SJCRH30 (cell line): ENCODE data around the gene ZFAND3. TPM values are rescaled to one million over a fixed set of nuclear protein-coding genes. Genes with fewer than 3 reads are reported as not detected.

Source experiments
- DNase-seq, 2 experiments: peaks; one replicate each; pipeline ENCODE4 v3.0.0-alpha.2; 2015 to 2020
- H3K27ac ChIP-seq: fragments of 250-450 bp; sonication (Bioruptor Pico); 2 replicates; pipeline ENCODE4 v1.5.1; 2020; ENCODE audit warnings: mild to moderate bottlenecking, moderate library complexity
- H3K27me3 ChIP-seq: fragments of 250-450 bp; sonication (Bioruptor Pico); 2 replicates; pipeline ENCODE4 v1.5.1; 2020; ENCODE audit warnings: mild to moderate bottlenecking, moderate library complexity
- H3K36me3 ChIP-seq: fragments of 250-450 bp; sonication (Bioruptor Pico); 2 replicates; pipeline ENCODE4 v1.5.1; 2020; ENCODE audit warnings: mild to moderate bottlenecking, moderate library complexity
- H3K4me1 ChIP-seq: fragments of 250-450 bp; sonication (Bioruptor Pico); 2 replicates; pipeline ENCODE4 v1.5.1; 2020; ENCODE audit warnings: mild to moderate bottlenecking, moderate library complexity
- H3K4me3 ChIP-seq: fragments of 250-450 bp; sonication (Bioruptor Pico); 2 replicates; pipeline ENCODE4 v1.5.1; 2020; ENCODE audit warnings: mild to moderate bottlenecking, moderate library complexity
- H3K9me3 ChIP-seq: fragments of 250-450 bp; sonication (Bioruptor Pico); replicated peaks from 2 replicates; pipeline ENCODE4 v1.5.1; 2020; ENCODE audit warnings: mild to moderate bottlenecking, moderate library complexity
- total RNA-seq: library from RNA; depleted of rRNA; stranded (reverse); fragments of >200 nt; shearing (Covaris generic); gene quantifications from 2 replicates; pipeline ENCODE4 v1.2.3, GENCODE V29; 2014

Gene ZFAND3
- total RNA-seq, 1 experiment from 2014 or later, result 28.7 TPM

DNA sequence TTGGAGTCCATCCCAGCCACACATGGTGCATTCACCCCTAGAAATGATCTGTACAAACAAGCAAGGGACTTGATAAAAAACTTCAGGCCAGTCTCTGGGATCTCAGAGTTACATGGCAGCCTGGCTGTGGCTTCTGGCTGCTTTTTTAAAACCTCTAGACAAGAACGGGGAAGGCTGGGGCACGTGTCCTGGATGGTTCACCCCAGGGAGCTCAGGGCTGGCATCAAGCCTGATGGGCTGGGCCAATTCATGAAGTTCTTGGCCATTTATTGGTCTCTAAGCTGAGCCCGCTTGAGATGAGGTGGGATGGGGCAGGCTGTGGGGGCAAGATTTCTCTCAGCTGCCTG, 10.4 kb upstream of the ZFAND3 start:
- Histone ChIP-seq H3K27ac (no peak overlapping the region), H3K4me1 (peaks cover 11% of the 10 kb centered on the region), H3K36me3 (no peaks in the 10 kb centered on the region), H3K27me3 (no peaks in the 10 kb centered on the region), H3K4me3 (no peak overlapping the region), H3K9me3 (no peaks in the 10 kb centered on the region)
- peak in 1 of 2 experiments; percentile 31 for DNase-seq

- peaks cover 11% of the 10 kb centered on the region for H3K4me1 ChIP-seq
- no peaks in the 10 kb centered on the region for H3K27me3 ChIP-seq
- no peaks in the 10 kb centered on the region for H3K36me3 ChIP-seq
- H3K4me3 ChIP-seq, result no peak overlapping the region
- no peak overlapping the region for H3K27ac ChIP-seq
- DNase-seq, result no peak
- H3K9me3 ChIP-seq, result no peaks in the 10 kb centered on the region
These were observed 6.7 kb upstream of the ZFAND3 start for GRCh38 chr6:37812841-37813240.

GRCh38 chr6:37814374-37814773, 5.2 kb upstream of the ZFAND3 start:
- no peaks in the 10 kb centered on the region for H3K27me3 ChIP-seq
- no peaks in the 10 kb centered on the region for H3K9me3 ChIP-seq
- H3K4me3 ChIP-seq, result no peak overlapping the region
- DNase-seq, result no peak
- no peak overlapping the region for H3K27ac ChIP-seq
- no peaks in the 10 kb centered on the region for H3K36me3 ChIP-seq
- H3K4me1 ChIP-seq, result peaks cover 1% of the 10 kb centered on the region

- H3K27ac ChIP-seq, result no peak overlapping the region
- DNase-seq, result no peak
These were observed 2.7 kb upstream of the ZFAND3 start for GRCh38 chr6:37816599-37817375.

DNA sequence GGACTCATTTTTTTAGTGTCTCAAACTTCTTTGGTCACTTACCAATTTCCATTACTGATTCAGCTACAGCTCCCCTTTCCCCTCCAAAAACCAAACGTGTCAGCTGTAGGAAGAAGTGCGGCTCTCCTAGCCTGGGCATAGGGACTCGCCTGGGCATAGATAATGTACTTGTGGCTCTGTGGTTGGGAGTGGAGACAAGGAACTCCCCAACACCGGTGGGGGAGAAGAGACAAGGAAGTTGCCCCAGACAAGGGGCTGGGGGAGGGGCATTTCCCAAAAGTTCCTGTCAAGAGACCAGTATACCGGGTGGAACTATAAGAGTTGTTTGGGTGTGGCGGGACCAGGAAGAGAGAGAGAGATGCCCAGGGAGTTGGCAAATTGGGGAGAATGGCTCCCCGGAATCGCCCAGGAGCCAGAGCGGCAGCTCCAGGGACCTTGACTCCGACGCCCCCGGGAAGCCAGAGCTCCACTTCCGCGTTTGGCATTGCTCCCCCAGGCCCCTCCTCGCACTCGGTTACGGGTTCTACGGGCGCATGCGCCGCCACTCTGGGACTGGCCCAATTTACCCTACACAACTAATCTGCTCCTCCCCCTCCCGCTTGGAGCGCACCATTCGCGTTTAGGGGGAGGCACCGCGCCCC, 871 bp upstream of the ZFAND3 start:
- Histone ChIP-seq H3K4me1 (no peaks in the 10 kb centered on the region; the same call in none of the 2 replicates), H3K27me3 (no peaks in the 10 kb centered on the region), H3K9me3 (no peaks in the 10 kb centered on the region), H3K36me3 (no peaks in the 10 kb centered on the region), H3K27ac (peak overlapping the region; percentile 97), H3K4me3 (peak overlapping the region; percentile 100)
- DNase-seq, result peak; percentile 97

More at GRCh38 chr6:37816599-37817375, 2.7 kb upstream of the ZFAND3 start:
- Histone ChIP-seq H3K27me3 (no peaks in the 10 kb centered on the region), H3K4me3 (no peak overlapping the region), H3K36me3 (no peaks in the 10 kb centered on the region), H3K4me1 (no peaks in the 10 kb centered on the region; the same call in none of the 2 replicates), H3K9me3 (no peaks in the 10 kb centered on the region)

DNA sequence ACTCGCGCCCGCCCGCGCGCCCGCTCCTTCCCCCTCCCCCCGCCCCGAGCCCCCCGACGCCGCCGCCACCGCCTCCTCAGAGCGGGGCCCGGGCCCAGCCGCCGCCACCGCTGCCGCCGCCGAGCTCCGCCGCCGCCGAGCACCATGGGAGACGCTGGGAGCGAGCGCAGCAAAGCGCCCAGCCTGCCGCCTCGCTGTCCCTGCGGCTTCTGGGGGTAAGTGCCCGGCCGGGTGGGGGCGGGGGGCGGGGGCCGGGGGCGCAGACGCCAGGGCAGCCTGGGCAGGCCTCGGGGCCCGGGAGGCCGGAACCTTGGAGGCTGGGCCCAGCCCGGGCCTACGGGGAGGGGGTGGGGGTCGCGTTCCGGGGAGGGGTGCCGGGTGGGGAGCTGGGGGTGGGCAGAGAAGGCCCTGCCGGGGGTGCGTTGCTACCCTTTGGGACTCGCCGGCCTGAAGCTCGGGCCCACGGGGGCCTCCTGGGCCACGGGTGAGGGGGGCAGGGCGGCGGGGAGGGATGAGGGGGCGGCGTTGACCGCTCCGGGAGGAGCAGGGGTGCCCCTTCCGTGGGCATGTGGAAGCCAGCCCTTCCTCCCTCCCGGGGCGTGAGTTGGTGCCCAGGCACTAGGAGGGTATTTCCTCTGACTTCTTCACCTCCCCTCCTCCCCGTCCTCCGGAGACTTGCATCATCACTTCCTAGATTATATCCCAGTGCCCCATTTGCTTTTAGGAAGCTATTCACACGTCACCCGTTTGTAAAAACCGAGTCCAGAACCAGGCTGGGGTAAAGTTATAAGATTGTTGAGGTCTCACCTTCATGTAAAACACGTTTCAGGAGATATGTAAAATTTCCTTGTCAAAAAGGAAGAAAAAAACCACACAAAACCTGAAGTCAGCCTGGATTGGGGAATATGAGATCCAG, 533 bp downstream of the ZFAND3 start:
- peak; percentile 46 to 58 for DNase-seq

DNA sequence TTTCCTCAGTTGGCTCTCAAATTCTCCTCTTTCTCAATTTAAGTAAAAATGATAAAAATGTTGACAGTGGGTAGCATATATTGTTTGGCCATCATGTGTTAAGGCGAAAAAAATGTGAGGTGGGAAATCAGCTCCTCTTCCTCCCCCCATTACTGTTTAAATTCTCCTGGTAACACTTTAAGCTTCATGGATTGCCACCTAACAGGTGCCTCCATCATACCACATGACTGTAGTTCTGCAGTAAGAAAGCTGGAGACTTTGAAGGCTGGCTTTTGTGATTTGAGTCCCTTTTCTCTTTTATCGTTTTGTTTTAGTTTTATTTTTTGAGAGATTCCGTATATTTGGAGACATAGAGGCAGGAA, 1.2 kb downstream of the ZFAND3 start:
- DNase-seq, result peak in 1 of 2 experiments; percentile 44
- Histone ChIP-seq H3K9me3 (no peaks in the 10 kb centered on the region), H3K27ac (peak overlapping the region; percentile 28), H3K4me1 (no peaks in the 10 kb centered on the region; the same call in none of the 2 replicates), H3K4me3 (peak overlapping the region; percentile 100), H3K36me3 (no peaks in the 10 kb centered on the region), H3K27me3 (no peaks in the 10 kb centered on the region)

More for the DNA sequence above, 533 bp downstream of the ZFAND3 start:
- Histone ChIP-seq H3K4me1 (no peaks in the 10 kb centered on the region; the same call in none of the 2 replicates), H3K36me3 (no peaks in the 10 kb centered on the region), H3K9me3 (no peaks in the 10 kb centered on the region), H3K4me3 (peak overlapping the region; percentile 100), H3K27me3 (no peaks in the 10 kb centered on the region), H3K27ac (peak overlapping the region; percentile 97)

GRCh38 chr6:37821446-37821845, 1.9 kb downstream of the ZFAND3 start:
- DNase-seq, result no peak
- no peaks in the 10 kb centered on the region; the same call in none of the 2 replicates for H3K4me1 ChIP-seq
- no peaks in the 10 kb centered on the region for H3K27me3 ChIP-seq
- H3K9me3 ChIP-seq, result no peaks in the 10 kb centered on the region
- H3K36me3 ChIP-seq, result no peaks in the 10 kb centered on the region
- no peak overlapping the region for H3K27ac ChIP-seq
- no peak overlapping the region for H3K4me3 ChIP-seq

DNA sequence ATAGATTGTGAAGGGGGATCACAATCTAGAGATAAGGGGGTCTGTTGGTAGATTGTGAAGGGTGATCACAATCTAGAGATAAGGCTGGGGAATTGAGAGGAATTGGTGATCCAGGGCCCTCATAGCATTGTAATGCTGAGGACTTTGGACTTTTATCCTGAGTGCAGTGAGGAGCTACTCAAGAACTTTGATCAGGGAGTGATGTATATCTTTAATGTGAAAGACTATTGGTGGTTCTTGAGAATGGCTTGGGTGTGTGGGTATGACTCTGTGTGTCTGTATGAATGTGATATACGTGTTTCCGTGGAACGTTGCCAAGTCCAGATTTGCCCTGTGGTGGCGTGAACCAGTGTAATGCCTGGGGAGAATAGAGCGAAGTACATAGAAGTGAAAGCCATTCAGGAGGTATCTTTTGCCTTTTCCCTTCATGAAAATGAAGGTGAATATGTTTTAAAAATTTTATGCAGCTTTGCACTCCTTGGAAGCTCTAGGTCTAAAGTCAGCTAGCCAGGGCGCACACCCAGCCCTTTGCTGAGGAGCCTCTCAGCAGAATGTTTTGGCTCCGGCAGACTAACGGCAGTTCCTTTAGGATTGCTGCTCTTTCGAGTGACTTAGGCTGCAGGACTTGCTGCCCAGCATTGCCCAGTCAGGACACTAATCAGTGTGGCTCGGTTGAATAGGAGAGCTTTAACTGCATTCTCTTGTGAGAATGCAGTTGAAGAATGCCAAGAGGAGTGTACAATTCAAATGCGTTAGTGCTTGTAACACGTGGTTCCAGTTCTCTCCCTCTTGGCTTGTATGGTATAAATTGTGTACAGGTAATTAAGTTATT, 3.5 kb downstream of the ZFAND3 start:
- Histone ChIP-seq H3K27me3 (no peaks in the 10 kb centered on the region), H3K27ac (no peak overlapping the region), H3K4me3 (no peak overlapping the region), H3K4me1 (peaks cover 9% of the 10 kb centered on the region), H3K36me3 (peaks cover 8% of the 10 kb centered on the region; the same call in 1 of the 2 replicates), H3K9me3 (no peaks in the 10 kb centered on the region)
- DNase-seq, result peak in 1 of 2 experiments; percentile 17

DNA sequence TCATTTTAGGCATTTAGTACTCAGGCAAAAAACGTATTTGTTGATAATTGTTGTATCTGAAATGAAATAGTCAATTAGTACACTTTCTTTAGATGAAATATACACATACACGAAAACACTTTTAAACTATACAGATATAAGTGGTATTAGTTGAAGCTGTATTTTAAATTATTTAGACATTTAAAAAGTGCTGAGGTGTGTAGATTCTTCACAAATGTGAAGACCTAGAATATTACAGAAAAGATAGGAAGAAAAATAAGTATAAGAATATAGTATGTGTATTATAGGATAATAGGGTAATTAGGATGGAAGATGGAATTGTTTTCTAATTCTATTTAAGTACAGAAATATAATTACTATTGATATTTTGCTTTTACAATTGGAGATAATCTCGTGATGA, 4.6 kb downstream of the ZFAND3 start:
- no peak overlapping the region for H3K4me3 ChIP-seq
- peaks cover 9% of the 10 kb centered on the region for H3K4me1 ChIP-seq
- H3K9me3 ChIP-seq, result no peaks in the 10 kb centered on the region
- DNase-seq, result no peak
- H3K36me3 ChIP-seq, result peaks cover 8% of the 10 kb centered on the region; the same call in 1 of the 2 replicates
- no peaks in the 10 kb centered on the region for H3K27me3 ChIP-seq
- no peak overlapping the region for H3K27ac ChIP-seq

DNA sequence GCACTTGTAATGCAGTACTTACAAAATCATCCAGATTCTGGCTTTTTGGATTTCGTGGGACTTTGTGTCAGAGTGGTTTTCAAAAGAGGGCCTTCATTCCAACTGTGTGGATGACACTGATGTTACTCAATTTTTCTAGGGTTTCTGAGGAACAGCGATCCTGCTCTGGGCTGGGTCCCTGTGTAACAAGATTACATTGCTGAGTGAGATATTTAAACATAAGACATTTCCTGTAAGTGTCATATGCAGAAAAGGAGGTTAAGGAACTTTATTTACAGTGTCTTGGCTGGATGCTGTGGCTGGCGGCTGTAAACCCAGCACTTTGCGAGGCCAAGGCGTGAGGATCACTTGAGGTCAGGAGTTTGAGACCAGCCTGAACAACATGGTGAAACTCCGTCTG, 6.7 kb downstream of the ZFAND3 start:
- no peak overlapping the region for H3K27ac ChIP-seq
- no peaks in the 10 kb centered on the region for H3K9me3 ChIP-seq
- H3K36me3 ChIP-seq, result peaks cover 8% of the 10 kb centered on the region
- H3K27me3 ChIP-seq, result no peaks in the 10 kb centered on the region
- no peak for DNase-seq
- H3K4me3 ChIP-seq, result no peak overlapping the region
- H3K4me1 ChIP-seq, result peaks cover 15% of the 10 kb centered on the region; the same call in 1 of the 2 replicates

DNA sequence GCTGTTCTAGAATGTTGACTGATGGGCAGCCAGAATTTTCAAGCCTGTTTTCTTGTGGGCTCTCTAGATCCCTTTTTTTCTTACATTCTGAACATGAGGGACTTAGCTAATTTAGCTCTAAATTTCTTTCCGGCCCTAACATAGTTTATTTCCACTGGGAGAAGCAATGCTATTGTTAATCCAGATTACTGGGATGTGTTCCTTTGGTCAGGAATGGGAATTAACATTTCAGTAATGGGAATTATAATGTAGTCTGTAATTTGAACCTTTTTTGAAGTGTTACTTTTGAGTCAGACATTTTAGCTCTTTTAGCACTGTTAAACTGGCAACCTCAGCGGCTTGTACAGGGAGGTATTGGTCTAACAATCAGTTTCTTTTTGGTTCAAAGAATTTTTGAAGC, 7.5 kb downstream of the ZFAND3 start:
- Histone ChIP-seq H3K27ac (no peak overlapping the region), H3K4me3 (no peak overlapping the region), H3K4me1 (peaks cover 15% of the 10 kb centered on the region; the same call in 1 of the 2 replicates), H3K36me3 (peaks cover 8% of the 10 kb centered on the region), H3K9me3 (no peaks in the 10 kb centered on the region), H3K27me3 (no peaks in the 10 kb centered on the region)
- DNase-seq, result no peak

DNA sequence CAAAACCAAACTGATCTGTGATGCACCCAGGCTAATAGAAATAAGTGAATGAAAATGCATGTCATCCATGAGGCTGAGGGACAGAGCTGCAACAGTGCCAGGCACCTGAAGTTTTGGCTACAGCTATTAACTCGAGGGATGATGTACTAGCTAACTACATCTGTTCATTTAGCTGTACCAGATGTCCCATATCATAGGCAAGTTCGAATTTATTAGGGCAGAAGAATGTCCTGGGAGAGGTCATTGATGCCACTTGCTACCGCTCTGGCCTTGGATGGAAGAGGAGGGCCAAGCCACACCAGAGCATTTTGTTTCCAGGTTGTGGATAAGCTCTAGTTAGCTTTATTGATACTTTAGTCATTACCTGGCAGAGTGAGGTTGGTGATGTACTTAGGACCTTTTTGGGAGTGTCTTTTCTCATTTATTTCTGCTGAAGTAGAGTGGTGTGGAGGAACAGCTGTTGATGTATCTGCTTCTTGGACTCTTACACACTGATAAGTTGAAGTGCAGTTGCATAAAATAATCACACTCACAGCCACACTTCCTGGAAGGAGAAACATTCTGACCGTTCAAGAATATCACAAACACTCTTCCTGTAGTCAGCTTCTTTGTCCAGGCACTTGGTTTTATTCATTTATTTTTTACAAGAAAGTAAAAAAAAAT, 8.2 kb downstream of the ZFAND3 start:
- Histone ChIP-seq H3K9me3 (no peaks in the 10 kb centered on the region), H3K4me1 (peaks cover 15% of the 10 kb centered on the region; the same call in 1 of the 2 replicates), H3K36me3 (peaks cover 8% of the 10 kb centered on the region), H3K4me3 (no peak overlapping the region), H3K27ac (no peak overlapping the region), H3K27me3 (no peaks in the 10 kb centered on the region)
- no peak for DNase-seq
